HG02759 (cell line): ENCODE measurements around the gene RUSF1.
"Not testable (repeated sequence)": the region's sequence is repeated elsewhere in the genome, so short reads cannot be mapped to it uniquely, and the experiment has no call there.

Experiments used
- ATAC-seq: cut with Tn5 transposase; IDR thresholded peaks from one replicate; pipeline ENCODE4 v1.9.1; 2021; ENCODE audit warnings: mild to moderate bottlenecking, moderate library complexity; ENCODE audit not compliant: unreplicated experiment

Gene RUSF1

GRCh38 chr16:31507929-31508705 is at the start of gene RUSF1:
Gene RUSF1, minus strand, starts transcription at chr16:31508391. Its CDS starts 18 bp downstream, at chr16:31508373.
- peak; percentile 93 for ATAC-seq

- ATAC-seq: no peak
Observed at GRCh38 chr16:31542763-31543162, 34.6 kb upstream of the RUSF1 start.

GRCh38 chr16:31539762-31540161 is 31.6 kb upstream of the RUSF1 start:
- ATAC-seq: not testable (repeated sequence)

- not testable (repeated sequence) for ATAC-seq
Observed at GRCh38 chr16:31538243-31538598, 30.0 kb upstream of the RUSF1 start.

GRCh38 chr16:31537362-31538242 is 29.4 kb upstream of the RUSF1 start:
- no peak for ATAC-seq

- no peak for ATAC-seq
Observed at GRCh38 chr16:31536804-31537361, 28.7 kb upstream of the RUSF1 start.

GRCh38 chr16:31535737-31536136 is 27.5 kb upstream of the RUSF1 start:
- no peak for ATAC-seq

- ATAC-seq: no peak
Observed at GRCh38 chr16:31532896-31533295, 24.7 kb upstream of the RUSF1 start.

- no peak for ATAC-seq
Observed at GRCh38 chr16:31532120-31532519, 23.9 kb upstream of the RUSF1 start.

GRCh38 chr16:31531096-31531495 is 22.9 kb upstream of the RUSF1 start:
- no peak for ATAC-seq

- ATAC-seq: no peak
Observed at GRCh38 chr16:31530405-31530804, 22.2 kb upstream of the RUSF1 start.

GRCh38 chr16:31529937-31530312 is 21.7 kb upstream of the RUSF1 start:
- no peak for ATAC-seq

- ATAC-seq: no peak
Observed at GRCh38 chr16:31529108-31529936, 21.1 kb upstream of the RUSF1 start.

- no peak for ATAC-seq
Observed at GRCh38 chr16:31528523-31529107, 20.4 kb upstream of the RUSF1 start.

- ATAC-seq: no peak
Observed at GRCh38 chr16:31527734-31528274, 19.6 kb upstream of the RUSF1 start, which contains the start of gene AHSP. Gene AHSP, plus strand, starts transcription at chr16:31527900. Its CDS starts 240 bp downstream, at chr16:31528140.

GRCh38 chr16:31525113-31525512 is 16.9 kb upstream of the RUSF1 start:
- no peak for ATAC-seq

GRCh38 chr16:31523768-31524167 is 15.6 kb upstream of the RUSF1 start:
- not testable (repeated sequence) for ATAC-seq

- no peak for ATAC-seq
Observed at GRCh38 chr16:31522071-31522470, 13.9 kb upstream of the RUSF1 start.

GRCh38 chr16:31521368-31521767 is 13.2 kb upstream of the RUSF1 start:
- ATAC-seq: no peak
